Coronary artery (tissue), 2 donors: ENCODE results near the gene NAV2.

ENCODE experiments used
- DNase-seq: peaks from one replicate; pipeline ENCODE4 v3.0.0-alpha.2; 2017; ENCODE audit warnings: low spot score
- H3K27ac ChIP-seq, 2 donors: fragments of 200-600 bp; sonication (generic); one replicate each; pipeline ENCODE4 v1.5.1; 2016 to 2019
- H3K4me3 ChIP-seq: fragments of 200-600 bp; sonication (generic); 2 replicates; pipeline ENCODE4 v1.5.1; 2016; ENCODE audit warnings: mild to moderate bottlenecking, moderate library complexity
- TF ChIP-seq, protein P1 (sequence below): fragments of 200-600 bp; sonication (generic); IDR thresholded peaks from one replicate; pipeline ENCODE4 v1.5.1; 2019; ENCODE audit warnings: antibody characterized with exemption

Gene NAV2

GRCh38 chr11:19882356-19882755, 169.7 kb downstream of the NAV2 start:
- Histone ChIP-seq H3K27ac (no peak overlapping the region), H3K4me3 (no peak overlapping the region)
- no peak for DNase-seq
- TF ChIP-seq, protein P1, sequence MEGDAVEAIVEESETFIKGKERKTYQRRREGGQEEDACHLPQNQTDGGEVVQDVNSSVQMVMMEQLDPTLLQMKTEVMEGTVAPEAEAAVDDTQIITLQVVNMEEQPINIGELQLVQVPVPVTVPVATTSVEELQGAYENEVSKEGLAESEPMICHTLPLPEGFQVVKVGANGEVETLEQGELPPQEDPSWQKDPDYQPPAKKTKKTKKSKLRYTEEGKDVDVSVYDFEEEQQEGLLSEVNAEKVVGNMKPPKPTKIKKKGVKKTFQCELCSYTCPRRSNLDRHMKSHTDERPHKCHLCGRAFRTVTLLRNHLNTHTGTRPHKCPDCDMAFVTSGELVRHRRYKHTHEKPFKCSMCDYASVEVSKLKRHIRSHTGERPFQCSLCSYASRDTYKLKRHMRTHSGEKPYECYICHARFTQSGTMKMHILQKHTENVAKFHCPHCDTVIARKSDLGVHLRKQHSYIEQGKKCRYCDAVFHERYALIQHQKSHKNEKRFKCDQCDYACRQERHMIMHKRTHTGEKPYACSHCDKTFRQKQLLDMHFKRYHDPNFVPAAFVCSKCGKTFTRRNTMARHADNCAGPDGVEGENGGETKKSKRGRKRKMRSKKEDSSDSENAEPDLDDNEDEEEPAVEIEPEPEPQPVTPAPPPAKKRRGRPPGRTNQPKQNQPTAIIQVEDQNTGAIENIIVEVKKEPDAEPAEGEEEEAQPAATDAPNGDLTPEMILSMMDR: no peak

- TF ChIP-seq, protein P1: no peak
- DNase-seq: no peak
- H3K4me3 ChIP-seq: no peak overlapping the region
- H3K27ac ChIP-seq: no peak overlapping the region
Observed at GRCh38 chr11:19886498-19886897, 173.9 kb downstream of the NAV2 start.

GRCh38 chr11:19887842-19888241, 175.2 kb downstream of the NAV2 start:
- no peak for DNase-seq
- H3K4me3 ChIP-seq: no peak overlapping the region
- TF ChIP-seq, protein P1: no peak
- H3K27ac ChIP-seq: no peak overlapping the region

GRCh38 chr11:19889531-19889930, 176.9 kb downstream of the NAV2 start:
- no peak for DNase-seq
- Histone ChIP-seq H3K4me3 (no peak overlapping the region), H3K27ac (peak overlapping the region in 1 of 2 donors; percentile 79)
- TF ChIP-seq, protein P1: no peak

DNA sequence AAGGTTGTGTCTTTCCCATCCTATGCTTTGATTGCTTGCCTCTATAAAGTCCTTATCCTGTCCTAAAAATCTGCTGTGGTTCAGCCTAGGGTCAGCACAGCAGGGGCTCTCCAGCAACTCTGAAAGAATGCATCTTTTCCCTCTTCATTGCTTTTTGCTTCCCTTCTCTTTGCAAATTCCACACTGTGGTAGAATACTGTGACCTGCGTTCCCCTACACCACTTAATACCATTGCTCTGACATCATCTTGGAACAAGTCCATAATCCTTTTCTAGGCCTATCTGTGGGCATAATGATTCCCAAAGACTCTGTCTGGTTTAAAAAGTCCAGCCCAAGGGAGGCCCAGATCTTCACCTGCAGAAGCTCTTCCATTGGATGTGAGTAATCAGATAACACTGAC, 177.7 kb downstream of the NAV2 start:
- H3K4me3 ChIP-seq: no peak overlapping the region
- H3K27ac ChIP-seq: peak overlapping the region; percentile 44 to 79
- no peak for DNase-seq
- TF ChIP-seq, protein P1: no peak

GRCh38 chr11:19891022-19891421, 178.4 kb downstream of the NAV2 start:
- no peak for DNase-seq
- Histone ChIP-seq H3K27ac (peak overlapping the region; percentile 44 to 79), H3K4me3 (no peak overlapping the region)
- TF ChIP-seq, protein P1: no peak

GRCh38 chr11:19892387-19892786, 179.8 kb downstream of the NAV2 start:
- H3K4me3 ChIP-seq: no peak overlapping the region
- TF ChIP-seq, protein P1: no peak
- no peak for DNase-seq
- H3K27ac ChIP-seq: peak overlapping the region; percentile 44 to 70
